Upper lobe of left lung (tissue), 6 donors: Measurements from ENCODE around the gene SGCA. TPM values are rescaled to one million over a fixed set of nuclear protein-coding genes. Genes with fewer than 3 reads are reported as not detected.

Experiments
- ATAC-seq, 2 donors: fragments of 200-7000 bp; cut with Tn5 transposase; one replicate each; pipeline ENCODE4 v1.9.1; 2022; ENCODE audit warnings: mild to moderate bottlenecking in 2 of 2, moderate library complexity in 2 of 2; ENCODE audit not compliant: low FRiP score in 2 of 2
- DNase-seq, 2 donors: peaks; one replicate each; pipeline ENCODE4 v3.0.0-alpha.2; 2019 to 2020
- H3K27ac ChIP-seq, 4 donors: fragments of 200-600 bp; sonication (generic); one replicate each; pipeline ENCODE4 v1.5.1; 2016 to 2019
- H3K27me3 ChIP-seq, 4 donors: fragments of 200-600 bp; sonication (generic); one replicate each; pipeline ENCODE4 v1.5.1; 2017 to 2019
- H3K36me3 ChIP-seq, 4 donors: fragments of 200-600 bp; sonication (generic); one replicate each; pipeline ENCODE4 v1.5.1; 2016 to 2019
- H3K4me1 ChIP-seq, 4 donors: fragments of 200-600 bp; sonication (generic); one replicate each; pipeline ENCODE4 v1.5.1; 2018 to 2019
- H3K4me3 ChIP-seq, 4 donors: fragments of 200-600 bp; sonication (generic); one replicate each; pipeline ENCODE4 v1.5.1; 2017 to 2019; ENCODE audit warnings: mild to moderate bottlenecking in 2 of 4, moderate library complexity in 1 of 4
- H3K9me3 ChIP-seq, 4 donors: fragments of 200-600 bp; sonication (generic); one replicate each; pipeline ENCODE4 v1.5.1; 2018 to 2019
- EP300 ChIP-seq, 4 donors: sonication (generic); formaldehyde crosslinking; IDR thresholded peaks; one replicate each; pipeline ENCODE4 v1.5.1; 2017; ENCODE audit warnings: antibody characterized with exemption in 4 of 4, control low read depth in 2 of 4
- POLR2A ChIP-seq, 4 donors: fragments of 450-650 bp; IDR thresholded peaks; one replicate each; pipeline ENCODE4 v1.5.1; 2016 to 2017; ENCODE audit warnings: antibody characterized with exemption in 4 of 4, mild to moderate bottlenecking in 2 of 4
- POLR2AphosphoS5 ChIP-seq, 2 donors: sonication (generic); formaldehyde crosslinking; IDR thresholded peaks; one replicate each; pipeline ENCODE4 v1.5.1; 2017; ENCODE audit warnings: antibody characterized with exemption in 2 of 2
- WGBS, 2 donors: methylation state at CpG; one replicate each; pipeline ENCODE4 v1.1.5; 2017 to 2018; 5-methylcytosine and 5-hydroxymethylcytosine counted together
- total RNA-seq, 6 donors: library from RNA; depleted of rRNA in 4 of 6; stranded (reverse); fragments of >200 nt in 4 of 6; gene quantifications; one replicate each; pipeline versions ENCODE4 v1.1.0 to v1.2.1, GENCODE V29; 2016 to 2021
- TF ChIP-seq, protein P1 (sequence below), 6 experiments: fragments of 450-650 bp in 4 of 6; fragments of 200-600 bp in 2 of 6; sonication (generic) in 2 of 6; IDR thresholded peaks; one replicate each; pipeline ENCODE4 v1.5.1; 2016 to 2019; ENCODE audit warnings: antibody characterized with exemption in 6 of 6
- donor health status: DM: no; HTN: no; CAD: no; lungs with moderate emphysema.
- donor health status: DM: no; HTN: yes; CAD: no; lungs with severe emphysema.

Gene SGCA
- total RNA-seq, 6 donors from 2014 or later, result 1.6 to 19.7 (median 14.1) TPM

DNA sequence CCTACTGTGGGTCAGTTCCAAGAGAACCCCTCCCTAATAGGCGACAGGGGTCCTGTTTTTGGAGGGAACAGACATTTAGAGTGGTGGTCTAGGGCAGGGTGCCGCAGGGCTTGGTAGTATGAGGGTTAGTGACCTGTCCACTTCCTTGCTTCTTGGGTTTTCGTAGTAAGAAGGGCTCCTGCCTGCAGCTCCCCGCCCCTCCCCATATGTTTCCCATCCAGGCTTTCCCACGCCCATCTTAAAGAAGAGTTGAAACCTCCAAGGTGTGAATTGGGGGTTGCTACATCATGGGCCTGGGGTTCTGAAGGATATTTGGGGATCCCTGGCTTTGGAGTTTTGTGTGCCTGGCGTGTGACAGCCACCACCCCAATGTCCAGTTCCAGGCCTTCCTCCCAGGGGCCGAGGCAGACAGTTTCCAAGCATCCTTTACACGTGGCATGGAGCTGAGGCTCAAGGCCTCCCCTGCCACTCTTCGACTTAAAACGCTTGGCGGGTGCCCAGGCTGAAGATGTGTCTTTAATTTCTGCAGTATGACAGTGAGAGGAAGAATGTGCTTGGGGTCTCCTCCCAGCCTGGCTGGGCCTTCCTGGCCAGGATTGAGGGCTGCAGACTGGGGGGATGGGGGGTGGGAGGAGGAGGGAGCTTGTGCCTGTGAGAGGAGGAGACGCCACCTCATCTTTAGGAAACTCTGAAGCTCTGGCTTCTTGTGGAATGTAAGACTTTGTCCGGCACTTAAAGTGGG is 38.0 kb downstream of the SGCA start:
- Histone ChIP-seq H3K9me3 (no peaks in the 10 kb centered on the region), H3K27me3 (peaks cover 0 to 10% (median 3%) of the 10 kb centered on the region in 4 donors), H3K27ac (peak overlapping the region in 1 of 4 donors; percentile 40), H3K36me3 (no peaks in the 10 kb centered on the region), H3K4me1 (peaks cover 18 to 33% (median 30%) of the 10 kb centered on the region in 4 donors), H3K4me3 (no peak overlapping the region)
- ATAC-seq (peak in 1 of 2 donors; percentile 8), DNase-seq (no peak)
- TF ChIP-seq, protein P1, sequence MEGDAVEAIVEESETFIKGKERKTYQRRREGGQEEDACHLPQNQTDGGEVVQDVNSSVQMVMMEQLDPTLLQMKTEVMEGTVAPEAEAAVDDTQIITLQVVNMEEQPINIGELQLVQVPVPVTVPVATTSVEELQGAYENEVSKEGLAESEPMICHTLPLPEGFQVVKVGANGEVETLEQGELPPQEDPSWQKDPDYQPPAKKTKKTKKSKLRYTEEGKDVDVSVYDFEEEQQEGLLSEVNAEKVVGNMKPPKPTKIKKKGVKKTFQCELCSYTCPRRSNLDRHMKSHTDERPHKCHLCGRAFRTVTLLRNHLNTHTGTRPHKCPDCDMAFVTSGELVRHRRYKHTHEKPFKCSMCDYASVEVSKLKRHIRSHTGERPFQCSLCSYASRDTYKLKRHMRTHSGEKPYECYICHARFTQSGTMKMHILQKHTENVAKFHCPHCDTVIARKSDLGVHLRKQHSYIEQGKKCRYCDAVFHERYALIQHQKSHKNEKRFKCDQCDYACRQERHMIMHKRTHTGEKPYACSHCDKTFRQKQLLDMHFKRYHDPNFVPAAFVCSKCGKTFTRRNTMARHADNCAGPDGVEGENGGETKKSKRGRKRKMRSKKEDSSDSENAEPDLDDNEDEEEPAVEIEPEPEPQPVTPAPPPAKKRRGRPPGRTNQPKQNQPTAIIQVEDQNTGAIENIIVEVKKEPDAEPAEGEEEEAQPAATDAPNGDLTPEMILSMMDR (IDR thresholded peaks at IDR 0.05), result no peak
- TF ChIP-seq POLR2AphosphoS5 (IDR thresholded peaks at IDR 0.05), result no peak
- no peak for TF ChIP-seq POLR2A (IDR thresholded peaks at IDR 0.05)
- no peak for TF ChIP-seq EP300 (IDR thresholded peaks at IDR 0.05)
- 72 to 78% methylated on average over 7 to 13 of the region's 13 CpGs for WGBS, 2 donors

- H3K4me3 ChIP-seq, result no peak overlapping the region
- H3K27ac ChIP-seq, result peak overlapping the region in 1 of 4 donors; percentile 40
- peaks cover 18 to 36% (median 25%) of the 10 kb centered on the region in 4 donors for H3K4me1 ChIP-seq
- no peak for ATAC-seq
- WGBS, 2 donors, result 71 to 83% methylated on average over 3 of the region's 3 CpGs
- TF ChIP-seq POLR2A (IDR thresholded peaks at IDR 0.05) (no peak), POLR2AphosphoS5 (IDR thresholded peaks at IDR 0.05) (no peak), EP300 (IDR thresholded peaks at IDR 0.05) (no peak)
- TF ChIP-seq, protein P1 (IDR thresholded peaks at IDR 0.05), result no peak
- no peaks in the 10 kb centered on the region for H3K36me3 ChIP-seq
- peaks cover 0 to 10% (median 3%) of the 10 kb centered on the region in 4 donors for H3K27me3 ChIP-seq
- DNase-seq, result no peak
- no peaks in the 10 kb centered on the region for H3K9me3 ChIP-seq
Measured at GRCh38 chr17:50204431-50204830, 38.6 kb downstream of the SGCA start.

DNA sequence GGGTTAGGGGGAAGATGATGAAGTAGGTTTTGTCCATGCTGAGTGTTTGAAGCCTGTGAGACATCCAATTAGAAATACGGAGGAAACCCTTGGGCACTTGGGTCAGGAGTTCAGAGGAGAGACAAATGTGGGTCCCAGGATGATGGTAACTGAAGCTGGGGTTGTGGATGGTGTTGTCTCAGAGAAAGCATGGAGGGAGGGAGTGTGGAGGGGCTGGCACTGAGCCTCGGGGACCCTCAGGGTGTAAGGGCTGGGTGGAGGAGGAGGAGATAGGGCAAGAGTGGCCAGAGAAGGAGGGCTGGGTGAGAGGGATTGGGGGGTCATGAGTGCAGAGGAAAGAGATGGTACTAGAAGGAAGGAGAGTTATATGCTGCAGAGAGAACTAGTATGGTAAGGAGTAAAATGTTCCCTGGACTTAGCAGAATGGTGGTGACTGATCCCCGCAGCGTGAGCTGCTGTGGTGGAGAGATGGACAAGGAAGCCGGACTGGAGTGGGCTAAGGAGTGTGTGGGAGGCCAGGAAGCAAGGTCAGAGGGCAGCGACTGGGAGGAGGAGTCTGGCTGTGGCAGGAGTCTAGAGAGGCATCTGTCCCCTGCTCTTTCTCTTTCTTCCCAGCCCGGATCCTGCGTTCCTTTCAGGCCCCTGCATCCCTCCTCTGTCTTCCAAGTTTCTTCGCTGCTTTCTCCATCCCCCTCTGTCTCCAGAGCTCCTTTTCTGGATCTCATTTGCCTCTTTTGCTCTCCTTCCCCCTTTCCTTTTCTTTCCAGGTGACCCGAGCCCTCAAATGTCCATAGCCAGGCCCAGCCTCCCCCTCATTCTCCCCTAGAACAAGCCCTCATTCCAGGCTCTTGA is 39.5 kb downstream of the SGCA start:
- ATAC-seq (no peak), DNase-seq (no peak)
- H3K27ac ChIP-seq, result peak overlapping the region in 3 of 4 donors; percentile 8 to 52 (median 41)
- H3K4me1 ChIP-seq, result peaks cover 10 to 30% (median 21%) of the 10 kb centered on the region in 4 donors
- H3K9me3 ChIP-seq, result no peaks in the 10 kb centered on the region
- peaks cover 0 to 10% (median 3%) of the 10 kb centered on the region in 4 donors for H3K27me3 ChIP-seq
- 57 to 67% methylated on average over 10 of the region's 10 CpGs for WGBS, 2 donors
- TF ChIP-seq EP300 (IDR thresholded peaks at IDR 0.05) (no peak), POLR2AphosphoS5 (IDR thresholded peaks at IDR 0.05) (no peak), POLR2A (IDR thresholded peaks at IDR 0.05) (no peak)
- TF ChIP-seq, protein P1 (IDR thresholded peaks at IDR 0.05), result no peak
- H3K4me3 ChIP-seq, result no peak overlapping the region
- H3K36me3 ChIP-seq, result no peaks in the 10 kb centered on the region

DNA sequence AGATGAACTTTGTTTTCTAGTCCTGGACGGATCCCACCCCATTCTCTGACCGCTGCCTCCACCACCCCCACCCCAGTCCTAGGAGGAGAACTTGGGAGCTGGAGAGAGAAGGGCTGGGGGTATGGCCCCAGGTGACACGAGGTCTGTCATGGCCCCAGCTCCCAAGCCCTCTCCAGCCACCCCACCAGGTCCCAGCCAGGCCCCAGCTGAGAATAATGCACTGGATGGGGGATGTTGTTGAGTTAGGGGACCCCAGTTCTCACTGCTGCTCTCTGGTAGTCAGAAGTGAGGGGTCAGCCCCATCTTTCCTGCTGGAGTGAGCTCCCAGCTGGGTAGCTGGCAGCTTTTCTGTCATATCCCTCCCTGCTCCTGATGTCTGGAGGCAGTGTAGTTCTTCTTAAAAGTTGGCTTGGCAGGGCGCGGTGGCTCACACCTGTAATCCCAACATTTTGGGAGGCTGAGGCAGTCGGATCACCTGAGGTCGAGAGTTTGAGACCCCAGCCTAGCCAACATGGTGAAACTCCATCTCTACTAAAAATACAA is 40.2 kb downstream of the SGCA start:
- TF ChIP-seq POLR2AphosphoS5 (IDR thresholded peaks at IDR 0.05) (no peak), POLR2A (IDR thresholded peaks at IDR 0.05) (no peak), EP300 (IDR thresholded peaks at IDR 0.05) (no peak)
- TF ChIP-seq, protein P1 (IDR thresholded peaks at IDR 0.05), result no peak
- H3K27me3 ChIP-seq, result peaks cover 0 to 8% (median 4%) of the 10 kb centered on the region in 4 donors
- WGBS, 2 donors, result 80 to 87% methylated on average over 5 to 7 of the region's 7 CpGs
- no peaks in the 10 kb centered on the region for H3K9me3 ChIP-seq
- no peaks in the 10 kb centered on the region for H3K36me3 ChIP-seq
- peak overlapping the region in 3 of 4 donors; percentile 8 to 52 (median 41) for H3K27ac ChIP-seq
- no peak overlapping the region for H3K4me3 ChIP-seq
- H3K4me1 ChIP-seq, result peaks cover 10 to 30% (median 21%) of the 10 kb centered on the region in 4 donors
- ATAC-seq, result no peak
- DNase-seq, result peak in 1 of 2 donors; percentile 12
